ENCODE results near the gene ZNF407.

Gene ZNF407

GRCh38 chr18:74679006-74679678 is 81.5 kb downstream of the ZNF407 start:
- no peak for DNase-seq (ENCODE audit: low read depth)

DNA sequence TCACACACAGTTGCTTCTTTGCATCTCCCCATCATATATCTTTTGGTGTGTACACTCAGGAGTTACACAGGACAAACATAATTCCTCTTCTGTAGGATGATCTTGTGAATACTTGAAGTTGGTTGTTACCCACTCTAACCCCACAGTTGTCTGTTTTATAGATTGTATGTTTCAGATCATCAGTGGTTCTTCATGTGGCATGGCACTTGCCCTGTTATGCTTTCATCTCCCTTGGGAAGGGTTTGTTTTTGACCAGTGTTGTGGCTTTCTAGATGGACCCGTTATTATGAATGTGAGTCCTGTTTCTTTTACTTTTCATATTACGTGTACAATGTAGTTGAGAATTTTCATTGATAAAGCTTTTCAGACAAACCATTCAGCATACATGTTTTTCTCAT is 82.0 kb downstream of the ZNF407 start:
- no peak for DNase-seq (ENCODE audit: low read depth)

DNA sequence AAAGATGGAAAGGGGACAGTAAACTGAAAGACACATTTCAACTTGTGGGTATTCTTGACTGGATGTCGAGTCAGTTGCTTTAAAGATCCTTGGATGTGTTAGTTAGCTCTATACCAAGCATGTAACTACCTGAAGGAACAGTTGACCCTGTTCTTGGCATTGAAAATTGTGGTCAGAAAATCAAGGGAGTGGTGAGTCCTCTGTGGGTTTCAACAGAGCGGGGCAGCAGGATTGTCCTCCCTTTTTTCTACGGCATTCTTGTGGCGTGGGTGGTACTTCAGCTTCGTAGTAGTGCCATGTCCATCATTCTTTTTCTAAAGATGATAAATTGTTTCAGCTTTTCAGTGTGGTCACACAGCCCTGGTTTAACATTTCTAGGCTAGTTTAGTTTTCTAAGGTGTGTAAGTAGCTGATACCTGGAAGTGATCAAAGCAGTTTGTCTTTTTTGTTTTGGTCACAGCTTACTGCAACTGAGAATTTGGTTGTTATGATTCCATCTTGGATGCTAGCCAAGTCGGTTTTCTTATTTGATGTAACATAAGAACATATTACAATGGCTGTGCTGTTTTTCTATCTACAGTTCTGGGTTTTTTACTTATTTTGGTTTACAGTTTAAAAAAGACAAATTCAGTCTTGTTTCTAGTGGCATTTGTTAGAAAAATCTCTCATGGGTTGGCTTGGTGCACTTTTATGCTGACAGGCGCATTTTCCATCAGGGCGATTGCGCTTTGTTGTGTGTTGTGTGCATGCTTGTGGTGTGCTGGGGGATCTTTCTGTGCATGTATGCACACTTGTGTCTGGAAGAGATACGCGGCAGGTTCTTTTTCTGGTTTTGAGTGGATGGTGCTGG is 84.7 kb downstream of the ZNF407 start:
- no peak for DNase-seq (ENCODE audit: low read depth)

GRCh38 chr18:74682991-74683297 is 85.3 kb downstream of the ZNF407 start:
- no peak for DNase-seq (ENCODE audit: low read depth)

GRCh38 chr18:74683573-74683972 is 85.9 kb downstream of the ZNF407 start:
- no peak for DNase-seq (ENCODE audit: low read depth)

DNA sequence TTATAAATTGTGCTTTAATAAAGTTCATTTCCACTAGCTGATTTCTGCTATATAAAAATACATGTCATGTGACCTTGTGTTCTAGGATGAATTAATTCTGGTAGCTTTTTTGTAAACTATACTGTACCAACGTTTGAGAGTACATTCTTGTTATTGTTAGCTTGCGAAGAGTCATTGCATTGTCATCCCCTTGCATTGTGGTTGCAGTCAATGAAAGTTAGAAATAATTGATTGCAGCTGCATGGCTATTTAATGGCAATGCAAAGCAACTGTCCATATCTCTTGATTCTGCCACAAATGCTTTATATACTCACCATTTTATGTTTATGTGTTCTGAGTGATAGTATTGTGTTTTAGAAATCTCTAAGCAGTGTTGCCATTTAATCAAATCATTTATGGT is 91.6 kb downstream of the ZNF407 start:
- no peak for DNase-seq (ENCODE audit: low read depth)

DNA sequence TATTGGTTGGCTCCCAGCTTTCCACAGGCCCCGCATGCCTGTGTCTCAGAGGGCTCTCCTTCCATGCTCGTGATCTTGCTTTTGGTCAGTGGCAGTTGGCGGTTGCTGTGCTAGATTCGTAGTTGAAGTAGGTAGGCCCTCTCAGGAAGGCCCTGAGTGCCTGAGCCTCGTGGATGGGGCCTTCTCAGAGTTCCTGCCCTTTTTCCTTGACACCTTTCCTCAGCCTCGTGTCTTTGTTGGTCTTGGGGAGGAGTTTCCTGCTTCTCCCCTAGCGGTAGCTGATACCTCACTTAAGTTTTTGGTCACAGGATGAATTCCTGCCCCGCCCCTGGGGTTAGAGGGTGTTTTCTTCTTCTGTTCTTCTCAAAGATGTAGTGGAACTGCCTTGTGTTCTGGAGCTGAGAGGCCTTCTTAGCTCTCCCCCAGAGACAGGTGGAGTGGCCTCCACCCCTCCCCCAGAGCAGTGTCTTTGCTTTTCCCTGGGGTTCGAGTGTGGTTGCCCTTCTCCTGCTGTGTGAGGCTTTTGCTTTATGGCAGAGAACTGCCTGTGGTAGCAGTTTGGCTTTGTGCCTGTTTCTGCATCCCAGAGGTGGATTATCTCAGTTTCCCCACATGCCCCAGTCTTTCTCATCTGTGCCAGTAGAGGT is 94.8 kb downstream of the ZNF407 start:
- no peak for DNase-seq (ENCODE audit: low read depth)

- DNase-seq (ENCODE audit: low read depth): no peak
Observed at GRCh38 chr18:74694436-74694835, 96.8 kb downstream of the ZNF407 start.

- no peak for DNase-seq (ENCODE audit: low read depth)
Observed at GRCh38 chr18:74695170-74695569, 97.5 kb downstream of the ZNF407 start.

- DNase-seq (ENCODE audit: low read depth): no peak
Observed at GRCh38 chr18:74698881-74699280, 101.2 kb downstream of the ZNF407 start.

- no peak for DNase-seq (ENCODE audit: low read depth)
Observed at GRCh38 chr18:74699455-74699854, 101.8 kb downstream of the ZNF407 start.

DNA sequence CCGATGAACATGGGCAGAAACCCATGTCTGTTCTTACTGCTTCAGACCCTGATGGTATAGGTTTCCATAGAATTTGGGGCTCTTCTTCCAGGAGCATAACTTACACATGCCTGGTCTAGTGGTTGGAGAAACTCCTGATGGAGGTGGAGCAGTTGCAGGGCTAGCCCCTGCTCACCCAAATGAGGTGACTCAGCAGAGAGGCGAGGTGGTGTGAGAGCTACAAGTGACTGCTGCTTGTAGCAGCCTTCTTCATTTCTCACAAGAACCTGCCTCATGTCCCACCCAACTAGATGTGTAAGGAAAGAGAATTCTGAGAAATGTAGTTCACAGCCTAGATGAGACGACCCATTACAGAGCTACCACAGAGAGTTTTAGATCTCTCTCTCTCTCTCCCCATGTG is 105.3 kb downstream of the ZNF407 start:
- no peak for DNase-seq (ENCODE audit: low read depth)

DNA sequence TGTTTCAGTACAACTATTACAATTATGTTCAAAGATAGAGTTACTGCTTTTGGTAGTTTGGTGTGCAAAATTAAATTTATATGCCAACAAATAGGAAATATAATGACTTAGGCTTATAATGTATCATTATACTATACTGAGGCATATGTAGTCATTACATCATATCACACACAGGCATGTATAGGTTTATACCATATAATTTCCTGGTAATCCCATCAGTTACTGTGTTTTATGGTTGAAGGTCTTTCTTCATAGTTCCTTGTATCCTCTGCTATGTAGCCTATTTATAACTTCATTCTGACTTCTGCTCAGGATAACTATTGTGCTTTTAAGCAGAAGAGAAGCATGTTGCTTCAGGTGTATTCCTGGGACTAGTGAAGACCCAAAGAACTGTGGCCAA is 110.5 kb downstream of the ZNF407 start:
- no peak for DNase-seq (ENCODE audit: low read depth)

DNA sequence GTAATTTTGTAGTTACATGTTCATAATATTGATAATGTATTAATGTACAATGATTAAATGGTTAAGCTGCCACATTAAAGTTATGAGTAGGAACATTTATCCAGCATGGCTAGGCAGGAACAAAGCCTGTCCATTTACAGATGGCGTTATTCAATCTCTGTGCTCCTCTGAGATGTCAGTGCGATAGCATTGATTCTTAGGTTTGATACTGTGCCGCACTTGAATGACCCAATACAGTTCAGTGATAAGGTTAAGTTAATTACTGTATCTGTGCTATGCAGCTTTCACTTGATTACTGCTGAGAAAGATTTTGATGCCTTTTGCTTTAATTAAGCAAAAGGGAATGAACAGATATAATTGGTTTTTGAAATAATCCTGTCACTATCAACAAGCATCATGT is 111.8 kb downstream of the ZNF407 start:
- DNase-seq (ENCODE audit: low read depth): no peak

GRCh38 chr18:74714120-74714519 is 116.5 kb downstream of the ZNF407 start:
- no peak for DNase-seq (ENCODE audit: low read depth)

- DNase-seq (ENCODE audit: low read depth): no peak
Observed at GRCh38 chr18:74714791-74715190, 117.1 kb downstream of the ZNF407 start.

DNA sequence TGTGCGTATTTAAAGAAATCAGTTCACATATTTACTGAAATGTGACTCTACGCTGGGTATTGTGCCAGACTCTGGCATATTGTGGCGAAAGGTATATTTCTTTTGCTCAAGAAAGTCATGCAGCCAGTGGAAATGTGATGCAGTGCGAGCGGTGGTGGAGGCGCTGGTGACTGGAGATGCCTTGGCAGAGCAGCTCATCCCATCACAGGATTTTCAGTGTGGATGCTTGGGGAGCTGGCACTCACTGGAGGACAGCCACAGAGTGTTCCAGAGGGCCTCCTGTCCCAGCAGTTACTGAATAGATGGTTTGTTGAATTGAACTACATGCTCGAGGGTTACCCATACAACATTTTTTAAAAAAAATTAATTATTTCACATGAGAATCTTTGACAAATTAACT is 117.6 kb downstream of the ZNF407 start:
- DNase-seq (ENCODE audit: low read depth): no peak

DNA sequence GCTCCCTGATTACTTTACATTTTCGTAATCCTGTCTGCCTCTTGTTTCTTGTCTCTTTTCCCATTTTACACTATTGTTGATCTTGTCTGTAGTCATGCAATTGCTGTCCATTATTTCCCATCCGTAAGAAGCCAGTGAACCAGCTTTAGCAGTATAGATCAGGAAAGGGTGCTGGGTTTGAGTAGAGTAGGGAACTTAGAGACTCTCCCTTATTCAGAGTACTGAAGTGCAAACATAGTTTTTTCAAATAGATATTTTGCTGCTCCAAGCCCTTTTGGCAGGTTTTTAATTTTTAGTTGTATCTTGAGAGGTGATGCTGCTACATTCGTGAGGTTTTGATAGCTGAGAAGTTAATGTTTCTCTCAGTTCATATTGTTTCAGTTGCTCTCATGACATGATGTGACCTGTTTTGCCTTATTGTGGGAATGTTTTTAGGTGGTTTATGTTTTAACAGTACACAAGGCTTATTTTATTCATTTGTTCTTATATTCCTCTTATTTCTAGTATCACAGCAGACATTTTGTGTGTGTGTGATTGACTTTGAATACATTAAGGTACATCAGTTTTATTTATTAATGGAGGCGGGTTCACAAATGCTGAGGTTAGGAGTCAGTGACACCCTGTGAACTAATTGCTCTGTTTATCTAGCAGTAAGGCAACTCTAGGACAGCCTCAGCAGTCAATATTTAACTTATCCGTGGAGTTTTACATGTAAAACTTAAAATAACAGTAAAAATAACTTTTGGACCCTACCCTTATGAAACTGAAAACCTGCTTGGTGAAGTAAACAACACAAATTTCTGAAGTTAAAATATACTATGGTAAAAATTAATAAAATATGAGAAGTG is 118.4 kb downstream of the ZNF407 start:
- no peak for DNase-seq (ENCODE audit: low read depth)

- no peak for DNase-seq (ENCODE audit: low read depth)
Observed at GRCh38 chr18:74718312-74718711, 120.6 kb downstream of the ZNF407 start.

GRCh38 chr18:74722237-74722636 is 124.6 kb downstream of the ZNF407 start:
- DNase-seq (ENCODE audit: low read depth): no peak

DNA sequence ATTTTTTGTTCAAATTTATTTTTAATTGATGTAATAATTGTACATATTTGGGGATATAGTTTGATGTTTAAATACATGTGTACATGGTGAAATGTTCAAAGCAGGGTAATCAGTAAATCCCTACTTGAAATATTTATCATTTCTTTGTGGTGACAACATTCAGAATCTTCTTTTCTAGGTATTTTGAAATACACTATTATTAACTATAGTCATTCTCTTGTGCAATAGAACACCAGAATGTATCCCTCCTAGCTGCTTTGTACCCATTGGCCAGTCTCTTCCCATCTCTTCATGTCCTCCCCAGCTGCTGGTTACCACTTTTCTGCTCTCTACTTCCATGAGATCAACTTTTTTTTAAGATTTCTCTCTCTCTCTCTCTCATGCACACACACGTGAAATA is 126.5 kb downstream of the ZNF407 start:
- DNase-seq (ENCODE audit: low read depth): no peak

- no peak for DNase-seq (ENCODE audit: low read depth)
Observed at GRCh38 chr18:74725690-74726089, 128.0 kb downstream of the ZNF407 start.

All from HS-27A (cell line).